NCI-H2196 treated with DMSO at 0.1 percent for 48 hours (cell line): ENCODE results near the gene PYROXD2.
"Not testable (repeated sequence)": the region's sequence is repeated elsewhere in the genome, so short reads cannot be mapped to it uniquely, and the experiment has no call there.

Source experiments
- DNase-seq: peaks from one replicate; lab custom pipeline; 2025; ENCODE audit not compliant: unreplicated experiment; lab: John Stamatoyannopoulos, UW

The PYROXD2 gene

DNA sequence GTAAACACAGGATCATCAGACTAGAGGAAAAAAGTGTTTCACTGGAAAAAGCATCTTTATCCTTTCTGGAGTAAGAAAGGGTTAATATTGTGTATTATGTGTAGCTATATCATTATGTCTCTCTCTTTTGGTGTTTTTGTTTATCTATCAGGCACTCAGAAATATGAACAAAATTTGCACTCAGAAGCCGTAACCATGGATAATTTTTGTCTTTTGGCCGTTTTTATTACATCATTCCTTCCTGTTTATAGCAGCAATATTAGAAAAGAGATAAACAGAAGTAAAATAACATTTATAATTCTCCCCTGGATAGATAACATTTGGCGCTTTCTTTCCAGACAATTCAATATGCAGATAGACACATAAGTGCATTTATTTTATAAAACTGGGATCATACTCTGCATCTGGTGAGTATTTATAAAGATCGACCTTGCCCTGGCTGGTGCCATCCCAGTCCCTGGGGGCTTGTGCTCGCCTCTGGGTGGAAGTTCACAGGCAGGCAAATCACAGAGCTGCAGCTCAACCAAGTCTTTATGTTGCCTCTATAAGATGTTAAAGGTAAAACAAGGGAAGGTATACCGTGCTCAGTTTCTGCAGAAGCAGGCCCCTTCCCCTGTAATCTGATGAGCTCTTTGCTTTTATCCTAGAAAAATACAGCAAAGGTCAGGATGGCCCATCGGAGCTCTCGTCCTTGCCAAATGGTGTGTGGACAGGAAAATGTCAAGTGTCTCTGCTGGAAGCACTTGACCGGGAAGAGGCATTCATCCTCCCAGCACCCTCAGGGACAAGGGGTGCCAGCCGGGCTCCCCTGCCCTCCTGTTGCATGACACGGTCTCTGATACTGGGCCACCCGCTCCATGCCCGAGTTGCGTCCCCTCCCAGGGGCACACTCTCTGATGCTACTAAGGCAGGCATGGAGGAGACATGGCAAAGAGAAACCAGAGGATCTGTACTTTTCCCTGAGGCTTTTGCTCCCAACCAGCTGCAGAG, 43.9 kb downstream of the PYROXD2 start:
- no peak for DNase-seq

DNA sequence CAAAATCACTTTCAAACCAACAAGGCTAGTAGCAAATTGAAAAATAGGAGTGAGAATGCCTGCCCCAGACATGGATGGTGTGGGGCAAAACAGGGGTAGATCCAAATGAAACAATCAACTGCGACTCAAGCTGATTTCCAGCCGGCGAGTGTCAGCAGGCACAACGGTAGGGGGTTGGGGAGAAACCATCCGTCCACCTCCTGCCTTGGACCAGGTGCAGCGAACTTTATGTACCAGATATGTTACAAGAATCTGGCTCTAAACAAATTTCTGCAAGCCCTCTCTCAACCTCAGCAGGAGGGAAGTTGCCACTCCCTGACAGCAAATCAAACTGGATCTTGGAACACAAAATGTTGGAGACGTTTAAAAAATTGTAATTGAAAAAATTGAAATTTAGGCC, 45.2 kb downstream of the PYROXD2 start:
- DNase-seq = no peak

- no peak for DNase-seq
These were observed 46.3 kb downstream of the PYROXD2 start for GRCh38 chr10:98368644-98369043.

GRCh38 chr10:98367604-98368451, 47.2 kb downstream of the PYROXD2 start:
- DNase-seq = no peak

- DNase-seq = no peak
These were observed 48.9 kb downstream of the PYROXD2 start for GRCh38 chr10:98366062-98366530.

DNA sequence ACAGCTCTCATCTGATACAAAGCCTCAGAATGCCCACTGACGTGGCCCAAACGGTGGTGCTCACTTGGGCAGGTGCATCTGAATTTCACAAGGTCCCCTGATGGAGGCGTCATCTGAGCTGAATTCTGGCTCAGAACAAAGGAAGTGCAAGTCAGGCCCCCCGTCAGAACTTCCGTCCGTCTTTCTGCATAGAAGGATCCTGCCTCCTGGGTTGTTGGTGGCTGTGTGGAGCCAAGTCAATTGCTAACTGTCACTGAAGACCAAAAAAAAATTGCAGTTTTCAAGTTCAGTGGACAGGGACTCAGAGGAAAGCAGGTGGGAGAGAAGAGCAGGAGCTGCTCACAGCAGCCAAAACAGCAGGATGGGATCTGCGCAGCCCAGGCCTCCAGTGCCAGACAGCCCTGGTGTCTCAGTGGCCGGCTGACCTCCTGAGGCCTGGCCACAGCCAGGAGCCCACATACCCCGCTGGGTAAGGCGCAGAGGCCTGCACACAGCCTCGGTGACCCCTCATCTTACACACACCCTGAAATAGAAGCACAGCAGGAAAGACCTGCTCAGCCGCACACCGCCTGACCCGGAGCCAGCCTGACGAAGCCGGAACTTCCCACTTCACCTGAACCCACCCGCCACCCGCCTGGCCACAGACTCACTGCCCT, 49.4 kb downstream of the PYROXD2 start:
- no peak for DNase-seq

DNA sequence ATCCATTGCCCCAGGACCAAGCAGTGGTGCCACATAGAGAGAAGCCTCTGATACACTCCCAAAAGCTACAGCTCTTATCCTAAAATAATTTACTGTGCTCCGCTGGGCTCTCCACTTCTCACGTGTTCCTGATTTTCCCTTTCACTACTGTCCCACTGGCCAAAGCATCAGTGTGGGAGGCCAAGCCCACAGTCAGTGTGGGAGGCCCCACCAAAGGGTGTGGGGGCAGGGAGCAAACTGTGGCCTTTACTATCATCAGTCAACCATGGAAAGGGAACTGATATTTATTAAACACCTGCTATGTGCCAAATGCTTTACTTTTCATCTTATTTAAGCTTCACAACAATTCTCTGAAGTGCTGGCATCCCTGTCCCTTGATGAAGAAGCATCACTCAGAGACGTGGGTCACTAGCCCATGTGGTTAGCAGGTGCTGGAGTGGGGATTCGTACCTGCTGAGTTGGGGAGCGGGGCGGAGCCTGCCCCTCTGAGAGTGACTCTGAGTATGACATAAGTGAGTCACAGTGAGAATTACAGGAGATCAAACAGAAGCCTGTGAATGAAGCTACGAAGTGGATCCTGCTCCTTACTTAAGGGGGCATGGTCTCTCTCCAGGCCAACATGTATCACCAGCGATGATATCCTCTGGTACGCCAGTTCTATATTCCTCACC, 50.4 kb downstream of the PYROXD2 start:
- DNase-seq = no peak

- DNase-seq = no peak
These were observed 51.8 kb downstream of the PYROXD2 start for GRCh38 chr10:98363220-98363619.

GRCh38 chr10:98361131-98362025, 53.6 kb downstream of the PYROXD2 start:
- peak; percentile 72 for DNase-seq

- DNase-seq = no peak
These were observed 57.7 kb downstream of the PYROXD2 start for GRCh38 chr10:98357194-98357822.

DNA sequence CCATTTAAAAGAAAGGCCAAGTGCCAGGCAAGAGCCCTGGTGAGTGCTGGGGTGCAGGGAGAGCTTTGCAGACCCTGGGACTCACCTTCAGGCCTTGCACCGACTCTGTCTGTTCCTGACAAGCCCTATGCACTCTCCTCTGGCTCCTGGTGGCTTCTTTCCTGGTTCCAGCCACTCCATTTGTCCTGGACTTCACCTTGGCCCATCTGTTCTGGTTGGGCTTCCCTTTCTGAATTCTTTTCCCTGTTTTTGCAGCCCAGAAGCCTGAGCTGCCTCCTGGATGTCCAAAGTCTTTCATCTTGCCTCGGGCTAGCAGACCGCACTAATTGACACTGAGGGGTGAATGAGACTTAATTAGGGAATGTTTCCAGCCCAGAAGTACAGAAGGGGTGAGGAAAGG, 60.5 kb downstream of the PYROXD2 start:
- no peak for DNase-seq

- DNase-seq = no peak
These were observed 61.8 kb downstream of the PYROXD2 start for GRCh38 chr10:98353170-98353569.

- no peak for DNase-seq
These were observed 63.1 kb downstream of the PYROXD2 start for GRCh38 chr10:98351831-98352402.

DNA sequence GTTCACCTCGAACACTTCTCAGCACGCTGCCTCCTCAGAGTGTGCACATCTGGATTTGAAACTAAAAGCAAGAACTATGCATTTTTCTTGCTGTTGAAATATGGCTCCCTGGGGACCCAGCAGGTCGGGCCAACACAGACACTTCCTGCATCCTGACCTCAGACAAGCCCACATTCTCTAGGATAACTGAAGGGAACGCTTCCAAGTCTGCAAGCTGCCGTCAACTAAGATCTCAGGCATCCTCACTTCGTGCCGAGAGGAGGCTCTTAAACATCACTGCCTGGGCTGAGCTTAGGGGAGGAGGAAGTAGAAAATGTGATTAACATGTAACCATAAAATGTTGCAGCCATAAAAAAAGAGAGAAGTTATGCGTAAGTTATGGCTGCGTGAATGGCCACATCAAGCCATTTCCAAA, 65.5 kb downstream of the PYROXD2 start:
- DNase-seq = no peak

- no peak for DNase-seq
These were observed 68.1 kb downstream of the PYROXD2 start for GRCh38 chr10:98346847-98347246.

DNA sequence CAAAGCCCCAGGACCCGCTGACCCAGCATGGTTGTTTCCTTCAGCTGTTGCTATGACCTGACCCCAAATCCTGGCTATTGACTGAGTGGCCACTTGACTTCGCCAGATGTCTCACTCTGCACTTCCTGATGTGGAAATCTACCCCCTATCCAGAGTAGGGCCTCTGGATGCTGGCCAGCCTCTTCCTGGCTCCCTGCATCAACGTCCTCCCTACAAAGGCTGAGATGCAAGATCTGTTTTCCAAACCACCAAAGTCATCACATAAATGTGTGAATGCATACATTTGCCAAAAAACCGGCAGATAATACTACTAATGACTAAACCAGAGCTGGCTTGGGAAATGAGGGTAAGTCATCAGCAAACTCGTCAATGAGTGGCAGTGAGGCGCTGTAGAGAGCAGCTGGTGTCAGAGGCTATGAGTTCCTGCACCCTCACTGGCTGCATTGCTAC, 70.4 kb downstream of the PYROXD2 start:
- peak; percentile 54 for DNase-seq

DNA sequence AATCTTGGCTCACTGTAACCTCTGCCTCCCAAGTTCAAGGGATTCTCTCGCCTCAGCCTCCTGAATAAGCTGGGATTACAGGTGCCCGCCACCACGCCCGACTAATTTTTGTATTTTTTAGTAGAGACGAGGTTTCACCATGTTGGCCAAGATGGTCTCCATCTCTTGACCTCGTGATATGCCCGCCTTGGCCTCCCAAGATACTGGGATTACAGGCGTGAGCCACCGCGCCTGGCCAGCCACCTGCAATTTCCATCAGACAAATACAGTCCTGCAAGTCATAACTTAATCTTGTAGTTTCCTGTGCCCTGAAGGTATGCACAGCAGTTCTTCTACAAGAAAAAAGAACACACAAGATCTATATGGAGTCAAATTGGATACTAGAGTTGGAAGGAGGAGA, 73.3 kb downstream of the PYROXD2 start:
- DNase-seq = not testable (repeated sequence)

- DNase-seq = no peak
These were observed 74.1 kb downstream of the PYROXD2 start for GRCh38 chr10:98340940-98341310.
